ENCODE measurements around the gene ANKRD44. TPM values are rescaled to one million over a fixed set of nuclear protein-coding genes. Genes with fewer than 3 reads are reported as not detected.

Gene ANKRD44
- total and polyA plus RNA-seq, 4 experiments from 2014 or later, result 51.5 to 248 (median 158) TPM

DNA sequence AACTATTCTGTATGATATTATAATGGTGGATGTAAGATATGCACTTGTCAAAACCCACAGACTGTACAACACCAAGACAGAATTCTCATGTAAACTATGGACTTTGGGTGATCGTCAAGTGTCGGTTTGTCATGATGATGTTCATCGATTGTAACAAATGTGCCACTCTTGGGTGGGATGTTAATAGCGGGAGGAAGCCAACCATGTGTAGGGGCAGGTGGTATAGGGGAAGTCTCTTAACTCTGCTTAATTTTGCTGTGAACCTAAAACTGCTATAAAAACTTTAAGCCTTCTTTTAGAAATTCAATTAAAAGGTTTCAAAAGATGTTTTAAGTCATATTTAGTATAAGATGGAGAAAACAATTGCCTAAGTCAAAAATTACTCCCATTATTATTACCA is 139.0 kb downstream of the ANKRD44 start:
- H3K9me3 ChIP-seq (ENCODE audit: control insufficient read depth in 1 of 2, low read length in 2 of 2), result no peaks in the 10 kb centered on the region
- H3K27ac Mint-ChIP-seq, result peak overlapping the region in 5 of 7 donors; percentile 20 to 81 (median 61)
- ChIA-PET CTCF (ENCODE audit: partially characterized antibody) (interaction anchor here (0.9 to 7.6 kb wide), 4 partner anchors 19 to 140 kb away, joined by 3 to 168 read pairs (median 4); no protein-coding TSS in a partner anchor), POLR2A (ENCODE audit: partially characterized antibody) (no interaction called here)
- H3K27me3 ChIP-seq (ENCODE audit: insufficient read depth, low read length), result no peaks in the 10 kb centered on the region
- peaks cover 7% of the 10 kb centered on the region for H3K36me3 ChIP-seq (ENCODE audit: insufficient read depth, low read length)
- H3K4me3 Mint-ChIP-seq, result no peak overlapping the region
- intact Hi-C loops (cut with micrococcal nuclease), result no loop called here
- no peaks in the 10 kb centered on the region for H3K9me3 Mint-ChIP-seq
- H3K4me1 Mint-ChIP-seq, result peaks cover 54 to 89% (median 68%) of the 10 kb centered on the region in 4 donors
- peaks cover 86% of the 10 kb centered on the region for H3K4me1 ChIP-seq (ENCODE audit: insufficient read depth, low read length)
- no peak for DNase-seq
- H3K27ac ChIP-seq (ENCODE audit: low read depth, low read length), result no peak overlapping the region
- no peaks in the 10 kb centered on the region for H3K27me3 Mint-ChIP-seq
- H3K36me3 Mint-ChIP-seq, result peaks cover 16 to 41% of the 10 kb centered on the region in 2 donors
- H3K4me3 ChIP-seq (ENCODE audit: low read length in 2 of 2), result no peak overlapping the region

DNA sequence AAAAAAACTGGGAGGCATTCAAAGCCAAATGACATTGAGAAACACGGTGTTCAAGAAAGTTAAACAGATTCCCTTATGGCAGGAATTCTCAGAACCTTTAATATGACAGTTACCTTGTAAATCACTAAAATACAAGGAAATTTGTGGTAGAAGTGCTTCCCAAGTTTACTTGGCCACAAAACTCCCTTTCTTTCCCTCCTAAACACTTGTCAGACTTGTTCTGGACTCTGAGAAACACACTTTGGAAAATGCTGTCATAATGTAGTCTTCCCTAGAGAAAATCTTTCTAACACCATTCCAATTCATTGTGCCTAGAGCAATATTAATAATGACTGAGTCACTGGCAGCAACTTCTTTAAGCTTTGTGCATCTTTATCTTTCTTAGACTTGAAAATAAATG is 140.4 kb downstream of the ANKRD44 start:
- peaks cover 51 to 89% (median 65%) of the 10 kb centered on the region in 4 donors for H3K4me1 Mint-ChIP-seq
- no peaks in the 10 kb centered on the region for H3K9me3 Mint-ChIP-seq
- peaks cover 18 to 40% of the 10 kb centered on the region in 2 donors for H3K36me3 Mint-ChIP-seq
- DNase-seq, result no peak
- intact Hi-C loops (cut with micrococcal nuclease), result no loop called here
- ChIA-PET POLR2A (ENCODE audit: partially characterized antibody) (no interaction called here), CTCF (ENCODE audit: partially characterized antibody) (interaction anchor here (0.7 to 7.6 kb wide), 5 partner anchors 25 to 158 kb away, joined by 3 to 168 read pairs (median 5); no protein-coding TSS in a partner anchor)
- H3K27me3 Mint-ChIP-seq, result no peaks in the 10 kb centered on the region
- H3K27ac ChIP-seq (ENCODE audit: low read depth, low read length), result no peak overlapping the region
- H3K9me3 ChIP-seq (ENCODE audit: control insufficient read depth in 1 of 2, low read length in 2 of 2), result no peaks in the 10 kb centered on the region
- no peaks in the 10 kb centered on the region for H3K27me3 ChIP-seq (ENCODE audit: insufficient read depth, low read length)
- H3K36me3 ChIP-seq (ENCODE audit: insufficient read depth, low read length), result peaks cover 7% of the 10 kb centered on the region
- H3K4me3 ChIP-seq (ENCODE audit: low read length in 2 of 2), result no peak overlapping the region
- peaks cover 86% of the 10 kb centered on the region for H3K4me1 ChIP-seq (ENCODE audit: insufficient read depth, low read length)
- peak overlapping the region in 1 of 8 donors; percentile 8 for H3K4me3 Mint-ChIP-seq
- peak overlapping the region; percentile 36 to 81 (median 68) for H3K27ac Mint-ChIP-seq

DNA sequence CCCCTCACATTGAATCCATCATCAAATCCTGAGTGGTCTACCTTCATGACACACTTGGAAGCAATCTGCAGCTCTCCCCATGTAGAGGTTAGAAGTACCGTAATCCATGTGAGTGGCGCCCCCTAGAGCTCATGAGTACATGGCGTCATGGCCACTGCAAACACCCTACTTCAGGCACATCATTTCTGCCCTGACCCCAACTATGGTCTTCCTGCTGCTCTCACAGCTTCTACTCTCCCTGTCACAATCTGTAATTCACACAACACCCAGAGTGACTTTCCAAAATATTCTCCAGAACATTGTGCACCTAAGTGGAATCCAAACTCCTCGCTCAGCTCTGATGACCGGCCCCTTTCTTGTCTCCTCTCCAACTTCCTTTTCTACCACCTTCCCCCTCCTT is 141.9 kb downstream of the ANKRD44 start:
- Histone ChIP-seq H3K4me3 (ENCODE audit: low read length in 2 of 2) (no peak overlapping the region), H3K9me3 (ENCODE audit: control insufficient read depth in 1 of 2, low read length in 2 of 2) (no peaks in the 10 kb centered on the region), H3K4me1 (ENCODE audit: insufficient read depth, low read length) (peaks cover 87% of the 10 kb centered on the region), H3K36me3 (ENCODE audit: insufficient read depth, low read length) (peaks cover 7% of the 10 kb centered on the region), H3K27ac (ENCODE audit: low read depth, low read length) (peak overlapping the region; percentile 7), H3K27me3 (ENCODE audit: insufficient read depth, low read length) (no peaks in the 10 kb centered on the region)
- intact Hi-C loops (cut with micrococcal nuclease), result loop anchor here (1.0 to 5.0 kb wide), 4 partner anchors 16 to 156 kb away; no protein-coding TSS in a partner anchor
- no peaks in the 10 kb centered on the region for H3K27me3 Mint-ChIP-seq
- ChIA-PET CTCF (ENCODE audit: partially characterized antibody) (interaction anchor here (0.6 to 7.6 kb wide), 38 partner anchors 9 to 221 kb away, joined by 3 to 168 read pairs (median 4); no protein-coding TSS in a partner anchor), POLR2A (ENCODE audit: partially characterized antibody) (interaction anchor here (0.6 to 1.6 kb wide), 6 partner anchors 10 to 267 kb away, joined by 3 to 6 read pairs (median 4); partner anchors contain the start of gene SF3B1)
- H3K4me3 Mint-ChIP-seq, result peak overlapping the region in 4 of 8 donors; percentile 4 to 41 (median 28)
- peaks cover 25 to 38% of the 10 kb centered on the region in 2 donors for H3K36me3 Mint-ChIP-seq
- peaks cover 52 to 84% (median 65%) of the 10 kb centered on the region in 4 donors for H3K4me1 Mint-ChIP-seq
- H3K9me3 Mint-ChIP-seq, result no peaks in the 10 kb centered on the region
- peak; percentile 45 to 73 (median 50) for DNase-seq
- H3K27ac Mint-ChIP-seq, result peak overlapping the region; percentile 53 to 91 (median 81)

DNA sequence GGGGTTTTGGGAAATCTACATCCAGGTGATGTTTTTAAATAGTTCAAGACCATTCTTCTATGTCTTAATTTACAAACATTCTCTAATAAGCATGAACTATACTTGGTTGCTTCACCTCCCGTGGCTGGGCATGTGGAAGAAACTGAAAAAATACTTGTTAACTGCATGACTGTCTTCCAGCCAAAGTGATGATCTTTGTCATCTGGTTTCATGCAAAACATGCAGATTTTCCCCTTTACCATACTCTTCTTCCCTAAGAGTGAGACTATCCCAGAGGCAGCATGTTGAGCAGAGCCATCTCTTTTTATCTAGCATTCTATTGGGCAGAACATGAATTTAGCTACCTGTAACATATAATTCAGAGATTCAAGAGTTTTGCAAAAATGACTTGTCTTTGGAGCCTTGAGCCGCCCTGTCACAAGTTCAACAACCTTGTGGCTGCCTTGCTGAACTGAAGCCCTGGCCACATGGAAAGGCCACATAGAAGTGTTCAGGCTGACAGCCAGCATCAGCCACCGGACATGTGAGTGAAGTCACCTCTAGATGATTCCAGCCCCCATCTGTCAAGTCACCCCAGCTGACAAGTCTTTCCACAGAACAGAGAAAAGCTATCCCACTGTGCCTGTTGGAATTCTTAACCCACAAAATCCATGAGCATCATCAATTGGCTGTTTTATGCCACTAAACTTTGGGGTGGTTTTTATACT is 142.8 kb downstream of the ANKRD44 start:
- peaks cover 59 to 87% (median 70%) of the 10 kb centered on the region in 4 donors for H3K4me1 Mint-ChIP-seq
- H3K36me3 Mint-ChIP-seq, result peaks cover 25 to 40% of the 10 kb centered on the region in 2 donors
- ChIA-PET POLR2A (ENCODE audit: partially characterized antibody) (interaction anchor here (1.0 to 1.6 kb wide), 5 partner anchors 15 to 94 kb away, joined by 3 to 6 read pairs (median 3); no protein-coding TSS in a partner anchor), CTCF (ENCODE audit: partially characterized antibody) (interaction anchor here (0.6 to 7.6 kb wide), 35 partner anchors 9 to 222 kb away, joined by 3 to 168 read pairs (median 4); no protein-coding TSS in a partner anchor)
- H3K27me3 Mint-ChIP-seq, result no peaks in the 10 kb centered on the region
- H3K4me1 ChIP-seq (ENCODE audit: insufficient read depth, low read length), result peaks cover 88% of the 10 kb centered on the region
- intact Hi-C loops (cut with micrococcal nuclease), result loop anchor here (1.0 to 5.0 kb wide), 4 partner anchors 15 to 155 kb away; no protein-coding TSS in a partner anchor
- no peak for DNase-seq
- H3K4me3 ChIP-seq (ENCODE audit: low read length in 2 of 2), result no peak overlapping the region
- no peaks in the 10 kb centered on the region for H3K9me3 ChIP-seq (ENCODE audit: control insufficient read depth in 1 of 2, low read length in 2 of 2)
- H3K27me3 ChIP-seq (ENCODE audit: insufficient read depth, low read length), result no peaks in the 10 kb centered on the region
- H3K27ac ChIP-seq (ENCODE audit: low read depth, low read length), result no peak overlapping the region
- H3K27ac Mint-ChIP-seq, result peak overlapping the region; percentile 31 to 91 (median 81)
- peaks cover 7% of the 10 kb centered on the region for H3K36me3 ChIP-seq (ENCODE audit: insufficient read depth, low read length)
- no peaks in the 10 kb centered on the region for H3K9me3 Mint-ChIP-seq
- H3K4me3 Mint-ChIP-seq, result no peak overlapping the region

DNA sequence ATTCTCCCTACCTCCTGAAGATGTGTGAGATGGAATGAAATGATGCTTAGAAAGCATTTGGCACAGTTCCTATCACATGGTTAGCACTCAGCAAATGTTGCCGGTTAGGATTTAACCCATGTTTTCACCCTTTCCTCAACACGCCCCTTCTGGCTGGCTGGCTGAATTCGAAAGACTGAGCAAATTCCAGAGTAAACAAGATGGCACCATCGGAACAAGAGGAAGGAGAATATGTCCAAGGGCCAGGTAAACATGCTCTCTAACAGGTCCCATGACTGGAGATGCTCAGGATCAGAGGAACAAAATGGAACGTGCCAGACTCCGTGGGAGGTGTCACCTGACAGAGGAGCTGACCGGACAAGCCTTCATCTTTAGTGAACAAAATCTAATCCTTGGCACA is 145.6 kb downstream of the ANKRD44 start:
- Histone ChIP-seq H3K9me3 (ENCODE audit: control insufficient read depth in 1 of 2, low read length in 2 of 2) (no peaks in the 10 kb centered on the region), H3K4me1 (ENCODE audit: insufficient read depth, low read length) (peaks cover 97% of the 10 kb centered on the region), H3K4me3 (ENCODE audit: low read length in 2 of 2) (no peak overlapping the region), H3K36me3 (ENCODE audit: insufficient read depth, low read length) (peaks cover 4% of the 10 kb centered on the region), H3K27me3 (ENCODE audit: insufficient read depth, low read length) (no peaks in the 10 kb centered on the region), H3K27ac (ENCODE audit: low read depth, low read length) (no peak overlapping the region)
- Mint-ChIP-seq H3K27me3 (no peaks in the 10 kb centered on the region), H3K27ac (peak overlapping the region; percentile 18 to 81 (median 65)), H3K36me3 (peaks cover 18 to 31% of the 10 kb centered on the region in 2 donors), H3K9me3 (no peaks in the 10 kb centered on the region), H3K4me3 (peak overlapping the region in 4 of 8 donors; percentile 9 to 31 (median 14)), H3K4me1 (peaks cover 70 to 89% (median 76%) of the 10 kb centered on the region in 4 donors)
- no peak for DNase-seq
- ChIA-PET CTCF (ENCODE audit: partially characterized antibody) (interaction anchor here (1.0 to 7.6 kb wide), 4 partner anchors 13 to 194 kb away, joined by 3 to 168 read pairs (median 6); no protein-coding TSS in a partner anchor), POLR2A (ENCODE audit: partially characterized antibody) (no interaction called here)
- intact Hi-C loops (cut with micrococcal nuclease), result loop anchor here (5.0 kb wide), 2 partner anchors 33 to 153 kb away; no protein-coding TSS in a partner anchor

DNA sequence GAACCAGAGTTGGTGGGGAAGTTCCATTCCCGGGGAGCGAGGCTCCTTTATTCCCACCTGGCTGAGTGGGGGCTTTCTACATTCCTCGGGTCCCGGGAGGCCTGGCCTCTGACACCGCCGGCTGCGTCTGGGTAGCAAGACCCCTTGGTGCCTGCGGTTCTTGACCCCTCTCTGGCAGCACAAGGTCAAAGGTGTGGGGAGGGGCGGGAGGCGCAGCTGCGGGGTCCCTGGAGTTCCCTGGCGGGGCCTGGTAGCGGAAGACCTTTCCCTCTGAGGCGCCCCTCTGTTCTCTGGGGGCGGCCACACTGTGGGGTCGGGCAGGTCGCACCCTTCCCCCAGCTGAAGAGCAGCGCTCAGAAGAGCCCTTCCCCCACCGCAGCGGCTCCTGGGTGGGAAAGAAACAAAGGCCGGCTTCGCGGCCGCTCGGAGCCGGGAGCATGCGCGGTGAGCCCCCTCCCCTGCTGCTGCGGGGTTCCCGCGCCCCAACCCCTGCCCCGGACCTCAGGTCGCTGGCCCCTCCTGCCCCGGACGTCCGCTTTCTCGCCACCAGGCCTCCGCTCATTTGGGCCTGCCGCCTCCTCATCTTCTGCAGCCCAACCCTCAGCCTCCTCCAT is 146.3 kb downstream of the ANKRD44 start:
- CTCF ChIA-PET (ENCODE audit: partially characterized antibody), result interaction anchor here (3.0 kb wide), 1 partner anchor 26 kb away, joined by 10 read pairs; no protein-coding TSS in a partner anchor
- H3K9me3 ChIP-seq (ENCODE audit: control insufficient read depth in 1 of 2, low read length in 2 of 2), result no peaks in the 10 kb centered on the region
- H3K36me3 ChIP-seq (ENCODE audit: insufficient read depth, low read length), result peaks cover 4% of the 10 kb centered on the region
- H3K27me3 Mint-ChIP-seq, result no peaks in the 10 kb centered on the region
- peaks cover 18 to 33% of the 10 kb centered on the region in 2 donors for H3K36me3 Mint-ChIP-seq
- H3K9me3 Mint-ChIP-seq, result no peaks in the 10 kb centered on the region
- no peak overlapping the region for H3K4me3 ChIP-seq (ENCODE audit: low read length in 2 of 2)
- H3K27me3 ChIP-seq (ENCODE audit: insufficient read depth, low read length), result no peaks in the 10 kb centered on the region
- H3K4me1 Mint-ChIP-seq, result peaks cover 70 to 93% (median 79%) of the 10 kb centered on the region in 4 donors
- intact Hi-C loops (cut with micrococcal nuclease), result no loop called here
- no peak overlapping the region for H3K27ac ChIP-seq (ENCODE audit: low read depth, low read length)
- H3K27ac Mint-ChIP-seq, result peak overlapping the region in 5 of 7 donors; percentile 65 to 83 (median 80)
- POLR2A ChIA-PET (ENCODE audit: partially characterized antibody), result no interaction called here
- H3K4me3 Mint-ChIP-seq, result peak overlapping the region in 1 of 8 donors; percentile 26
- DNase-seq, result no peak
- H3K4me1 ChIP-seq (ENCODE audit: insufficient read depth, low read length), result peaks cover 97% of the 10 kb centered on the region

Measured in CD4-positive, alpha-beta memory T cell (primary cell).